GM12878 (cell line): ENCODE data around the gene PHYKPL. TPM values are rescaled to one million over a fixed set of nuclear protein-coding genes. Genes with fewer than 3 reads are reported as not detected.

Experiments
- ATAC-seq: fragments of 200-7000 bp; cut with Tn5 transposase; 3 replicates; pipeline ENCODE4 v1.9.1; 2020; ENCODE audit warnings: mild to moderate bottlenecking, moderate library complexity
- BruUV-seq: library from RNA; stranded (reverse); fragments of 400-500 nt; replicated peaks from 2 replicates; lab custom pipeline; 2021; lab: Mats Ljungman, UMichigan
- CTCF ChIA-PET: fragments of 300-600 bp; sonication (Branson Sonifier 250); formaldehyde crosslinking; extraction: SDS; loops from one replicate; lab custom pipeline; 2021; ENCODE audit warnings: inconsistent platforms; lab: Yijun Ruan, JAX
- POLR2A ChIA-PET: fragments of 350-600 bp; formaldehyde crosslinking; extraction: SDS; loops from one replicate; lab custom pipeline; 2021; ENCODE audit warnings: inconsistent platforms; lab: Charles Lee
- RAD21 ChIA-PET: fragments of 300-600 bp; sonication (Branson Sonifier 250); formaldehyde crosslinking; loops from one replicate; lab custom pipeline; 2023; ENCODE audit warnings: antibody characterized with exemption; ENCODE audit not compliant: unreplicated experiment; lab: Charles Lee
- SMC1A ChIA-PET: fragments of 300-600 bp; sonication (Branson Sonifier 250); formaldehyde crosslinking; loops from one replicate; lab custom pipeline; 2023; ENCODE audit not compliant: unreplicated experiment, uncharacterized antibody; lab: Charles Lee
- DNase-seq: peaks from one replicate; pipeline ENCODE4 v3.0.0-alpha.2; 2011; ENCODE audit warnings: low read depth, low spot score
- FAIRE-seq: peaks from 3 replicates; lab custom pipeline; 2011; peaks lifted over from hg19 to GRCh38; lab: Jason Lieb, UNC
- H2AFZ ChIP-seq: 2 replicates; pipeline ENCODE4 v1.6.0; 2011; ENCODE audit warnings: low read depth, low read length, control low read depth; ENCODE audit not compliant: control insufficient read depth
- H3K27ac ChIP-seq: 2 replicates; pipeline ENCODE4 v1.5.1; 2011; ENCODE audit warnings: control low read depth; ENCODE audit not compliant: control insufficient read depth, insufficient read depth
- H3K27me3 ChIP-seq, 2 experiments: replicated peaks in 1 of 2; 2 replicates each; pipeline versions ENCODE4 v1.6.0 to v1.6.1; 2011; ENCODE audit warnings: low read length in 1 of 2; ENCODE audit not compliant: control insufficient read depth in 2 of 2, insufficient read depth in 2 of 2
- H3K36me3 ChIP-seq, 2 experiments: 2 replicates each; pipeline ENCODE4 v1.5.1; 2011; ENCODE audit warnings: low read length in 1 of 2; ENCODE audit not compliant: control insufficient read depth in 2 of 2, insufficient read depth in 2 of 2
- H3K4me1 ChIP-seq: 2 replicates; pipeline ENCODE4 v1.6.1; 2011; ENCODE audit warnings: mild to moderate bottlenecking, low read length, moderate library complexity, mixed read lengths; ENCODE audit not compliant: control insufficient read depth, insufficient read depth
- H3K4me2 ChIP-seq: 2 replicates; pipeline ENCODE4 v1.6.0; 2011; ENCODE audit warnings: control low read depth; ENCODE audit not compliant: control insufficient read depth, insufficient read depth
- H3K4me3 ChIP-seq: fragments of 200-600 bp; sonication (generic); 2 replicates; pipeline ENCODE4 v1.5.1; 2016
- H3K79me2 ChIP-seq: 2 replicates; pipeline ENCODE4 v1.6.0; 2011; ENCODE audit warnings: low read length; ENCODE audit not compliant: control insufficient read depth, insufficient read depth
- H3K9ac ChIP-seq: 2 replicates; pipeline ENCODE4 v1.8.0; 2011; ENCODE audit warnings: low read length, control low read depth, mixed read lengths; ENCODE audit not compliant: control insufficient read depth, insufficient read depth
- H3K9me3 ChIP-seq: replicated peaks from 3 replicates; pipeline ENCODE4 v1.5.1; 2011; ENCODE audit warnings: mild to moderate bottlenecking, low read length; ENCODE audit not compliant: control insufficient read depth, insufficient read depth
- H4K20me1 ChIP-seq: 2 replicates; pipeline ENCODE4 v1.6.0; 2011; ENCODE audit not compliant: control insufficient read depth, insufficient read depth
- ESRRA ChIP-seq: IDR thresholded peaks from 2 replicates; pipeline ENCODE4 v1.6.1; 2012; ENCODE audit warnings: mild to moderate bottlenecking, low read length, improper control_type of control experiment
- FOXM1 ChIP-seq: IDR thresholded peaks from 2 replicates; pipeline ENCODE4 v1.6.1; 2012; ENCODE audit warnings: low read depth, mild to moderate bottlenecking, inconsistent platforms, low read length, moderate library complexity
- HDGF ChIP-seq: fragments of 450-650 bp; IDR thresholded peaks from 2 replicates; pipeline ENCODE4 v1.6.1; 2016; ENCODE audit warnings: antibody characterized with exemption
- IKZF2 ChIP-seq, 2 experiments: fragments of 450-650 bp; IDR thresholded peaks; 2 replicates each; pipeline ENCODE4 v1.6.1; 2017; ENCODE audit warnings: mild to moderate bottlenecking in 2 of 2, moderate library complexity in 2 of 2
- MLLT1 ChIP-seq: fragments of 450-650 bp; IDR thresholded peaks from 2 replicates; pipeline ENCODE4 v1.6.1; 2016; ENCODE audit warnings: mild to moderate bottlenecking
- RAD21 ChIP-seq: IDR thresholded peaks from 2 replicates; pipeline ENCODE4 v1.6.1; 2011; ENCODE audit warnings: mild to moderate bottlenecking, low read depth, low read length, moderate library complexity; ENCODE audit not compliant: insufficient read depth
- RBBP5 ChIP-seq: fragments of 200-600 bp; sonication (generic); conservative IDR thresholded peaks from 2 replicates; pipeline ENCODE4 v1.6.1; 2016
- ZBED1 ChIP-seq: IDR thresholded peaks from 2 replicates; pipeline ENCODE4 v1.6.1; 2016; ENCODE audit warnings: borderline replicate concordance
- ZNF207 ChIP-seq: fragments of 450-650 bp; IDR thresholded peaks from 2 replicates; pipeline ENCODE4 v1.6.1; 2014; ENCODE audit warnings: antibody characterized with exemption, mild to moderate bottlenecking, borderline replicate concordance
- WGBS: methylation state at CpG from one replicate; pipeline ENCODE4 v1.1.6; 2016; ENCODE audit warnings: low lambda C conversion rate; ENCODE audit not compliant: insufficient replicate concordance, insufficient coverage; ENCODE audit errors: missing lambda C conversion rate; 5-methylcytosine and 5-hydroxymethylcytosine counted together
- in situ Hi-C: fragments of 300-500 bp; cut with MboI; formaldehyde crosslinking; loops from 9 replicates; pipeline ENCODE4 v1.14.3; 2018; ENCODE audit warnings: mixed read lengths
- intact Hi-C: fragments of 100-400 bp; cut with micrococcal nuclease; formaldehyde crosslinking; loops from one replicate; pipeline ENCODE4 v1.14.2; 2022; ENCODE audit not compliant: unreplicated experiment
- polyA plus RNA-seq, 11 experiments: library from polyadenylated mRNA; depleted of rRNA in 4 of 11; unstranded in 6 of 11; stranded (reverse) in 5 of 11; fragments of >200 nt; fragmentation: Nextera tagmentation in 4 of 11; fragmentation: Illumina TruSeq in 1 of 11; extraction: Ambion mirVana in 4 of 11; extraction: Trizol in 1 of 11; gene quantifications; 1 replicate in 1 of 11; 2 replicates in 10 of 11; pipeline versions ENCODE4 v1.2.1 to v1.2.3, GENCODE V29; 2011 to 2016; ENCODE audit warnings: inconsistent platforms in 2 of 11, missing spikeins in 2 of 11, low read depth in 1 of 11
- total RNA-seq, 4 experiments: library from RNA; depleted of rRNA in 3 of 4; stranded (reverse); fragments of >200 nt in 3 of 4; fragmentation: Illumina TruSeq in 1 of 4; extraction: Trizol in 1 of 4; gene quantifications; 2 replicates each; pipeline versions ENCODE4 v1.2.1 to v1.2.3, GENCODE V29; 2013 to 2021

Gene PHYKPL
- total and polyA plus RNA-seq, 10 of the 15 experiments (the other 5 are each of a cell fraction or from before 2014, with no cell fraction given), result 4.5 to 53.9 (median 25.6) TPM

GRCh38 chr5:178267245-178267644 is 34.6 kb upstream of the PHYKPL start:
- H3K36me3 ChIP-seq, result no peaks in the 10 kb centered on the region
- POLR2A ChIA-PET, result no interaction called here
- no peak for DNase-seq
- SMC1A ChIA-PET, result no interaction called here
- intact Hi-C loops, result no loop called here
- no TSS peak for BruUV-seq
- WGBS, result 27% methylated on average over 6 of the region's 6 CpGs
- no peak overlapping the region for H2AFZ ChIP-seq
- TF ChIP-seq ZBED1, result no peak
- no peak for TF ChIP-seq MLLT1
- no peak for TF ChIP-seq RBBP5
- no peak for TF ChIP-seq RAD21
- no peak for TF ChIP-seq ZNF207
- TF ChIP-seq FOXM1, result no peak
- no peak for TF ChIP-seq HDGF
- TF ChIP-seq IKZF2 (IDR thresholded peaks at IDR 0.05), result no peak
- TF ChIP-seq ESRRA, result no peak
- TF ChIP-seq, all 136 proteins: peak for 0
- RAD21 ChIA-PET, result no interaction called here
- Histone ChIP-seq H3K79me2 (no peaks in the 10 kb centered on the region), H4K20me1 (no peaks in the 10 kb centered on the region), H3K9me3 (no peaks in the 10 kb centered on the region), H3K4me1 (no peaks in the 10 kb centered on the region), H3K4me2 (no peak overlapping the region), H3K4me3 (no peak overlapping the region), H3K27me3 (no peaks in the 10 kb centered on the region; a peak in 2 of 4 replicates), H3K9ac (no peak overlapping the region), H3K27ac (no peak overlapping the region)
- in situ Hi-C loops, result no loop called here
- no peak for FAIRE-seq
- CTCF ChIA-PET, result no interaction called here
- no peak for ATAC-seq
